ENCODE data around the gene FBXW11. TPM values are rescaled to one million over a fixed set of nuclear protein-coding genes. Genes with fewer than 3 reads are reported as not detected.

FBXW11 gene
- total RNA-seq, 1 experiment from 2014 or later: 71.1 TPM

- Histone ChIP-seq H3K27me3 (no peaks in the 10 kb centered on the region), H3K9me3 (peaks cover 12% of the 10 kb centered on the region; the same call in 1 of the 2 replicates), H3K4me3 (no peak overlapping the region), H3K36me3 (peaks cover 13% of the 10 kb centered on the region)
- DNase-seq: no peak
Measured at GRCh38 chr5:171837522-171837921, 168.9 kb downstream of the FBXW11 start.

- no peak for DNase-seq
- H3K4me3 ChIP-seq: no peak overlapping the region
- peaks cover 14% of the 10 kb centered on the region for H3K9me3 ChIP-seq
- H3K27me3 ChIP-seq: no peaks in the 10 kb centered on the region
- peaks cover 16% of the 10 kb centered on the region for H3K36me3 ChIP-seq
Measured at GRCh38 chr5:171835066-171835465, 171.4 kb downstream of the FBXW11 start.

GRCh38 chr5:171834461-171834860 lies 172.0 kb downstream of the FBXW11 start:
- H3K4me3 ChIP-seq: no peak overlapping the region
- no peak for DNase-seq
- peaks cover 16% of the 10 kb centered on the region; the same call in 1 of the 2 replicates for H3K36me3 ChIP-seq
- no peaks in the 10 kb centered on the region for H3K27me3 ChIP-seq
- H3K9me3 ChIP-seq: peaks cover 18% of the 10 kb centered on the region

- Histone ChIP-seq H3K27me3 (no peaks in the 10 kb centered on the region), H3K36me3 (peaks cover 16% of the 10 kb centered on the region), H3K4me3 (no peak overlapping the region), H3K9me3 (peaks cover 25% of the 10 kb centered on the region)
- DNase-seq: no peak
Measured at GRCh38 chr5:171832775-171833174, 173.7 kb downstream of the FBXW11 start.

- DNase-seq: no peak
- H3K4me3 ChIP-seq: no peak overlapping the region
Measured at GRCh38 chr5:171830686-171831085, 175.8 kb downstream of the FBXW11 start.

GRCh38 chr5:171827162-171827561 lies 179.3 kb downstream of the FBXW11 start:
- Histone ChIP-seq H3K9me3 (peaks cover 12% of the 10 kb centered on the region), H3K27me3 (no peaks in the 10 kb centered on the region), H3K36me3 (no peaks in the 10 kb centered on the region; the same call in 1 of the 2 replicates), H3K4me3 (no peak overlapping the region)
- no peak for DNase-seq

More at GRCh38 chr5:171830686-171831085, 175.8 kb downstream of the FBXW11 start:
- peaks cover 16% of the 10 kb centered on the region for H3K36me3 ChIP-seq
- peaks cover 25% of the 10 kb centered on the region for H3K9me3 ChIP-seq
- H3K27me3 ChIP-seq: no peaks in the 10 kb centered on the region

GRCh38 chr5:171826132-171826531 lies 180.3 kb downstream of the FBXW11 start:
- Histone ChIP-seq H3K27me3 (no peaks in the 10 kb centered on the region), H3K36me3 (no peaks in the 10 kb centered on the region; the same call in 1 of the 2 replicates), H3K9me3 (peaks cover 12% of the 10 kb centered on the region), H3K4me3 (no peak overlapping the region)
- DNase-seq: no peak

- peaks cover 10% of the 10 kb centered on the region for H3K9me3 ChIP-seq
- H3K27me3 ChIP-seq: no peaks in the 10 kb centered on the region
- no peak for DNase-seq
- H3K36me3 ChIP-seq: no peaks in the 10 kb centered on the region; the same call in 1 of the 2 replicates
- H3K4me3 ChIP-seq: no peak overlapping the region
Measured at GRCh38 chr5:171825051-171825450, 181.4 kb downstream of the FBXW11 start.

GRCh38 chr5:171823269-171823668 lies 183.2 kb downstream of the FBXW11 start:
- Histone ChIP-seq H3K27me3 (no peaks in the 10 kb centered on the region), H3K36me3 (no peaks in the 10 kb centered on the region), H3K9me3 (no peaks in the 10 kb centered on the region; the same call in 1 of the 2 replicates), H3K4me3 (no peak overlapping the region)
- DNase-seq: no peak

GRCh38 chr5:171821286-171821685 lies 185.2 kb downstream of the FBXW11 start:
- Histone ChIP-seq H3K4me3 (no peak overlapping the region), H3K36me3 (no peaks in the 10 kb centered on the region), H3K9me3 (no peaks in the 10 kb centered on the region; the same call in 1 of the 2 replicates), H3K27me3 (no peaks in the 10 kb centered on the region)
- DNase-seq: no peak

- no peak overlapping the region for H3K4me3 ChIP-seq
- H3K9me3 ChIP-seq: no peaks in the 10 kb centered on the region; the same call in 1 of the 2 replicates
- DNase-seq: no peak
- no peaks in the 10 kb centered on the region for H3K36me3 ChIP-seq
- H3K27me3 ChIP-seq: no peaks in the 10 kb centered on the region
Measured at GRCh38 chr5:171820561-171820960, 185.9 kb downstream of the FBXW11 start.

- no peaks in the 10 kb centered on the region for H3K27me3 ChIP-seq
- H3K4me3 ChIP-seq: no peak overlapping the region
- DNase-seq: no peak
- H3K9me3 ChIP-seq: peaks cover 3% of the 10 kb centered on the region; the same call in 1 of the 2 replicates
- H3K36me3 ChIP-seq: no peaks in the 10 kb centered on the region
Measured at GRCh38 chr5:171816666-171817065, 189.8 kb downstream of the FBXW11 start.

- Histone ChIP-seq H3K27me3 (no peaks in the 10 kb centered on the region), H3K36me3 (no peaks in the 10 kb centered on the region), H3K4me3 (no peak overlapping the region), H3K9me3 (peaks cover 6% of the 10 kb centered on the region)
- no peak for DNase-seq
Measured at GRCh38 chr5:171813813-171814490, 192.5 kb downstream of the FBXW11 start.

- Histone ChIP-seq H3K4me3 (no peak overlapping the region), H3K27me3 (no peaks in the 10 kb centered on the region), H3K9me3 (peaks cover 6% of the 10 kb centered on the region), H3K36me3 (no peaks in the 10 kb centered on the region)
- no peak for DNase-seq
Measured at GRCh38 chr5:171813270-171813669, 193.2 kb downstream of the FBXW11 start.

Other genes starting within 250 kb of the FBXW11 start
- not detected in 2 replicates for gene SMIM23, start 220.8 kb downstream of the FBXW11 start, total RNA-seq (2014; rRNA removed; shearing (Covaris generic); ENCODE audit: low replicate concordance)
- gene STK10, start 181.6 kb upstream of the FBXW11 start, total RNA-seq (2014; rRNA removed; shearing (Covaris generic); ENCODE audit: low replicate concordance): 8.0 and 8.4 TPM in 2 replicates
- not detected in 2 replicates for gene EFCAB9, start 187.5 kb upstream of the FBXW11 start, total RNA-seq (2014; rRNA removed; shearing (Covaris generic); ENCODE audit: low replicate concordance)

All from MG63 (cell line).